ENCODE data around the gene YIF1B. TPM values are rescaled to one million over a fixed set of nuclear protein-coding genes. Genes with fewer than 3 reads are reported as not detected.

The YIF1B gene
- total and polyA plus RNA-seq, 7 experiments from 2014 or later = 26.1 to 84.7 (median 38.2) TPM

DNA sequence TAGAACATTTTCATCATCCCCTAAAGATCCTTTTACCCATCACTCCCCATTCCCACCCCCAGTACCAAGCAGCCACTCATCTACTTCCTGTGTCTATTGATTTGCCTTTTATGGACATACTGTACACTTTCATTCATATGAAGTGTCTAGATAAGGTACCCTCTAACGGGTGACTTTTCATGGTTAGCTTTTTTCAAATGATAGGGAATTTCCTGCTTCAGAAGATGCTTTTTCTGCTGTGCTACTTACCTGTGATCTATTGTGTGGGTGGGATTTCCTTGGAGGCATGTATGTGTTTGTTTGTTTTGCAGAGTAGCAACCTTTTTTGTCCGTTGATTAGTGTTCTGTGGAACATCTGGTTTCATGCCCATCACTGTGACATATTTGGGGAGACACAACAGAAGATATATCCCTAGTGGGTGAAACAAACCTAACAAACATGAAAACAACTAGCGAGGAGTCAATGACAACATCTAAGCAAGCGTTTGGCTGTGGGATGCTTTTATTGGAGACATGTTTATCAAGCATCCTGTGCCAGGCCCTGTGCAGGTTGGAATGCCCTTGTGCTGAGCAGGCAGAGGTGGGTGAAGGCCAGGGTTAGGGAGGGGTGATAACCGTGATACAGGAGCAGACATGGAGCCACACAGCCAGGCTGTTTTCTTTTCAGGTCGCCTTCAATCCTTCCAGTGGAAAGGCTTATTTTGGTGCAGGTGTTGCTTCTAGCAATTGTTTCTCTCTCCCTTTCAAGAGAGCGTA is 33.8 kb downstream of the YIF1B start:
- Histone ChIP-seq H3K9me3 (ENCODE audit: control insufficient read depth in 2 of 3, low read length in 3 of 3) (no peaks in the 10 kb centered on the region), H3K4me1 (ENCODE audit: control insufficient read depth in 2 of 2, insufficient read depth in 2 of 2, low read length in 2 of 2) (no peaks in the 10 kb centered on the region), H3K36me3 (ENCODE audit: control insufficient read depth in 2 of 3, insufficient read depth in 3 of 3, low read length in 3 of 3) (peaks cover 0 to 6% (median 0%) of the 10 kb centered on the region in 3 experiments), H3K27me3 (ENCODE audit: control insufficient read depth in 2 of 2, insufficient read depth in 2 of 2, low read length in 2 of 2) (no peaks in the 10 kb centered on the region), H3K4me3 (ENCODE audit: low read length) (no peak overlapping the region), H3K27ac (ENCODE audit: low read depth, low read length) (no peak overlapping the region)
- POLR2A ChIA-PET = no interaction called here
- CTCF ChIA-PET = interaction anchor here (0.6 to 1.5 kb wide), 2 partner anchors 38 to 92 kb away, joined by 3 to 4 read pairs; partner anchors contain the start of gene PSMD8
- H3K4me3 Mint-ChIP-seq = peak overlapping the region in 2 of 10 donors; percentile 18 to 37
- intact Hi-C loops (cut with micrococcal nuclease) = no loop called here
- no peaks in the 10 kb centered on the region for H3K27me3 Mint-ChIP-seq
- peaks cover 0 to 15% (median 3%) of the 10 kb centered on the region in 5 donors for H3K36me3 Mint-ChIP-seq
- peaks cover 7 to 24% (median 12%) of the 10 kb centered on the region in 7 donors for H3K4me1 Mint-ChIP-seq
- peak overlapping the region in 7 of 9 donors; percentile 1 to 86 (median 68) for H3K27ac Mint-ChIP-seq
- no peaks in the 10 kb centered on the region for H3K9me3 Mint-ChIP-seq
- DNase-seq (peak in 1 of 9 donors; percentile 13), ATAC-seq (peak; percentile 82)

DNA sequence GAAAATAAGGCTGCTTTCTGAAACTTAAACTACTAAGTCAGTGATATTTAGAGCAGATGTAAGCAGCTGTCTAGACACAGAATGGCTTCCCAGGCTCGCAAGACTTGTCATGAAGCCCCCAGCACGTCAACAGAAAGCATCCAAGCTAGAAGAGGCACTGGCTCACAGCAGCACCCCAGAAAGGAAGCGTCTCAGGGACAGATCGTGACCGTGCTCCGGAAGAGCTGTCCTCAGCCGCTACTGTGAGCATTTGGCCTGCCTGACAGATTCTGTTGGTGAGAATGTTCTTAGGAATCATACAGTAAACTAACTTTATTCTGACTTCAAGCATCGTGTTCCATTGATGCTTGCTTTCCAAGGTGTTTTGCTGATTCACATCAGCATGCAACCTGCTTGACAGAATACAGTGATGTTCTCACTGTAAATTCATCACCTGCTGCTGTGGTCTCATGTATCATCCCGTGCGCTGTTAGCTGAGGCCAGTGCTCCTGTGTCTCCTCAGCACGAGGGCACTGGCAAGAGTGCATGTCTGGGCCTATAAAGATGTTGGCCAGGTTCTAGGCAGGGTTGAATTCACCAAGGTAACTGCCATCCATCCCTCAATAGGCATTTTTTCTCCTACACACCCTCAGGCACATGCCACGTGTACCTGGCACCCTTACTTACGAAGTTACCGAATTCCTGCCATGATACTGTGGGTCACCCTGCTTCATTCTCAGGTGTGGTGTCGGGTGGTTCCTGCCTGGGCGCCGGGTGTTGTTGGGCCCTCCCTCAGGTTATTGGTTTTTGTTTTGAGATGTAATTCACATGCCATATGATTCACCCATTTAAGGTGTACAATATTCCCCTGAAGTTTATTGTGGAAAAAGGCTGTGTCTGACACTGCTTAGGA is 35.5 kb downstream of the YIF1B start:
- POLR2A ChIA-PET = interaction anchor here (0.6 kb wide), 1 partner anchor 379 kb away, joined by 3 read pairs; no protein-coding TSS in a partner anchor

DNA sequence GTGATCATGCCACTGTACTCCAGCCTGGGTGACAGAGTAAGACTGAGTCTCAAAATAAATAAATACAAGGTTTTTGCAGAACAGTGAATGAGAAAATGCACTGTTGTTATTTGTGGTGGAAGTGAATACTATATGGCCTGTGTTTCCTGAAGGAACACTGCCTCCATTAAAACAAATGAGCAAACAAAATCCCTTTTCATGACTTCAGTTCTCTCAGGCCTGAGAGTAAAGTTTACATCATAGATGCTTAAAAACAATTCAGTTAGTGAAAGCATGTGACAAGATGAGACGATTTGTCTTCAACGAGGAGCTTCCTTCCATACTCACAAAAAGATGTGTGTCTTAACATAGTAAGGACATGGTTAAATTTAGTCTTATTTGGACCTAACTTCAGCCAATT is 37.0 kb downstream of the YIF1B start:
- no peak for ATAC-seq
- Histone ChIP-seq H3K4me3 (ENCODE audit: low read length) (no peak overlapping the region), H3K4me1 (ENCODE audit: control insufficient read depth in 2 of 2, insufficient read depth in 2 of 2, low read length in 2 of 2) (no peaks in the 10 kb centered on the region), H3K9me3 (ENCODE audit: control insufficient read depth in 2 of 3, low read length in 3 of 3) (no peaks in the 10 kb centered on the region), H3K36me3 (ENCODE audit: control insufficient read depth in 2 of 3, insufficient read depth in 3 of 3, low read length in 3 of 3) (no peaks in the 10 kb centered on the region), H3K27me3 (ENCODE audit: control insufficient read depth in 2 of 2, insufficient read depth in 2 of 2, low read length in 2 of 2) (no peaks in the 10 kb centered on the region), H3K27ac (ENCODE audit: low read depth, low read length) (no peak overlapping the region)
- intact Hi-C loops (cut with micrococcal nuclease) = no loop called here
- Mint-ChIP-seq H3K27me3 (no peaks in the 10 kb centered on the region), H3K36me3 (peaks cover 0 to under 1% (median 0%) of the 10 kb centered on the region in 5 donors), H3K4me1 (peaks cover 8 to 21% (median 12%) of the 10 kb centered on the region in 7 donors), H3K4me3 (no peak overlapping the region), H3K27ac (no peak overlapping the region), H3K9me3 (no peaks in the 10 kb centered on the region)
- POLR2A ChIA-PET = no interaction called here
- DNase-seq = no peak
- CTCF ChIA-PET = no interaction called here

More for the DNA sequence above, 35.5 kb downstream of the YIF1B start:
- no peaks in the 10 kb centered on the region for H3K27me3 Mint-ChIP-seq
- no peaks in the 10 kb centered on the region for H3K27me3 ChIP-seq (ENCODE audit: control insufficient read depth in 2 of 2, insufficient read depth in 2 of 2, low read length in 2 of 2)
- no peak for DNase-seq
- H3K4me3 ChIP-seq (ENCODE audit: low read length) = no peak overlapping the region
- H3K27ac ChIP-seq (ENCODE audit: low read depth, low read length) = no peak overlapping the region
- H3K36me3 Mint-ChIP-seq = peaks cover 0 to 4% (median 0%) of the 10 kb centered on the region in 5 donors
- intact Hi-C loops (cut with micrococcal nuclease) = no loop called here
- H3K9me3 Mint-ChIP-seq = no peaks in the 10 kb centered on the region
- peak overlapping the region in 5 of 9 donors; percentile 10 to 49 (median 33) for H3K27ac Mint-ChIP-seq
- H3K9me3 ChIP-seq (ENCODE audit: control insufficient read depth in 2 of 3, low read length in 3 of 3) = no peaks in the 10 kb centered on the region
- peaks cover 0 to 5% (median 0%) of the 10 kb centered on the region in 3 experiments for H3K36me3 ChIP-seq (ENCODE audit: control insufficient read depth in 2 of 3, insufficient read depth in 3 of 3, low read length in 3 of 3)
- no peaks in the 10 kb centered on the region for H3K4me1 ChIP-seq (ENCODE audit: control insufficient read depth in 2 of 2, insufficient read depth in 2 of 2, low read length in 2 of 2)
- no peak overlapping the region for H3K4me3 Mint-ChIP-seq
- CTCF ChIA-PET = interaction anchor here (1.5 kb wide), 1 partner anchor 94 kb away, joined by 3 read pairs; the partner anchor contains the start of gene PSMD8
- H3K4me1 Mint-ChIP-seq = peaks cover 8 to 24% (median 12%) of the 10 kb centered on the region in 7 donors
- ATAC-seq = no peak

DNA sequence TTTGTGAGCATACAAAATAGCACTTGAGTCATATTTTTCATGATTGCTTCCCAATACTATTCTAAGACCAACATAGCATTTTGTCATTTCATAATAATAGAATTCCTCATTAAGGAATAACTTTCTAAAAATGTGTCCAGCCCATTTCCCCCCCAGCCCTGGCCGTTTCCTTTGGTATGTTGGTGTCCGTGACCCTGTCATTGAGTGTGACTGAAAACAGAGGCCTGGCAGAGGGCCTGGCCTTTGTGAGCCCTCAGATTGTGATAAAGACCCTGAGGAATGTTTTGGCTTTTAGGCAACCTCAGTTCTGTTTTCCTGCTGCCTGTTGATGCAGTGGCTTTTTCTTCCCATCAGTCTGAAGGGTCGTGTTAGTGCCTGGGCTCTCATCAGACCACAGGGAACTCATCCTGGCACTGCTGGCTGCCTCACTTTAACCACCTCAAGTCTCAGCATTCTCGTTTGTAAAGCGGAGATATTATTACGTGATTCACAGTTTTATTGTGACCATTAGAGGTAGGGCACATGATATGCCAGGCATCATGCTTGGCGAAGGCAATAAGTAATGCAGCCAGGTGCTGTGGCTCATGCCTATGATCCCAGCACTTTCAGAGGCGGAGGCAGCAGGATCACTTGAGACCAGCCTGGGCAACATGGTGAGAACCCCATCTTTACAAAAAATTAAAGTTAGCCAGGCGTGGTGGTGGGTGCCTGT is 37.6 kb downstream of the YIF1B start:
- Mint-ChIP-seq H3K9me3 (no peaks in the 10 kb centered on the region), H3K27me3 (no peaks in the 10 kb centered on the region), H3K4me3 (no peak overlapping the region), H3K4me1 (peaks cover 8 to 23% (median 13%) of the 10 kb centered on the region in 7 donors), H3K36me3 (peaks cover 0 to 5% (median 0%) of the 10 kb centered on the region in 5 donors), H3K27ac (no peak overlapping the region)
- intact Hi-C loops (cut with micrococcal nuclease) = no loop called here
- no peaks in the 10 kb centered on the region for H3K9me3 ChIP-seq (ENCODE audit: control insufficient read depth in 2 of 3, low read length in 3 of 3)
- DNase-seq (no peak), ATAC-seq (no peak)
- no peaks in the 10 kb centered on the region for H3K36me3 ChIP-seq (ENCODE audit: control insufficient read depth in 2 of 3, insufficient read depth in 3 of 3, low read length in 3 of 3)
- ChIA-PET POLR2A (no interaction called here), CTCF (no interaction called here)
- no peak overlapping the region for H3K4me3 ChIP-seq (ENCODE audit: low read length)
- H3K27ac ChIP-seq (ENCODE audit: low read depth, low read length) = no peak overlapping the region
- H3K4me1 ChIP-seq (ENCODE audit: control insufficient read depth in 2 of 2, insufficient read depth in 2 of 2, low read length in 2 of 2) = no peaks in the 10 kb centered on the region
- no peaks in the 10 kb centered on the region for H3K27me3 ChIP-seq (ENCODE audit: control insufficient read depth in 2 of 2, insufficient read depth in 2 of 2, low read length in 2 of 2)

DNA sequence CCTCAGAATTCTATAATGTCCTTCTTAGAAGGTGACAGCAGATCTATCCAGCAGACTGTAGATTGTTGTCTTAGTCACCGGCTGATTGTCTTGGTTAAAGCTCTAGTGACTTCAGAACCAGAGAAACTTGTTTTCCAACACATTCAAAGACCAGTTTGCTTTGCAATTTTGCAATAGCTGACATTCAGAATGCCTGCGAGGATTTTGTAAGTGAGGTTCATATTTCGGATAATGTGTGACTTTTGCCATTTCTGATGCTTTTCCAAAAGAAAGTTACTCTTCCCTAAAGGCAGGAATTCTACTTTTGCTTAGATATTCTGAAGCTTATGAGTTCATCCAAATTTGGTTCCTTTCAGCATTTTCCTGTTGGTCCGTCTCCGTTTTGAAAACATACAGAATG is 38.2 kb downstream of the YIF1B start:
- intact Hi-C loops (cut with micrococcal nuclease) = no loop called here
- Histone ChIP-seq H3K9me3 (ENCODE audit: control insufficient read depth in 2 of 3, low read length in 3 of 3) (no peaks in the 10 kb centered on the region), H3K36me3 (ENCODE audit: control insufficient read depth in 2 of 3, insufficient read depth in 3 of 3, low read length in 3 of 3) (no peaks in the 10 kb centered on the region), H3K4me3 (ENCODE audit: low read length) (no peak overlapping the region), H3K27me3 (ENCODE audit: control insufficient read depth in 2 of 2, insufficient read depth in 2 of 2, low read length in 2 of 2) (no peaks in the 10 kb centered on the region), H3K4me1 (ENCODE audit: control insufficient read depth in 2 of 2, insufficient read depth in 2 of 2, low read length in 2 of 2) (no peaks in the 10 kb centered on the region), H3K27ac (ENCODE audit: low read depth, low read length) (no peak overlapping the region)
- CTCF ChIA-PET = interaction anchor here (0.6 kb wide), 2 partner anchors 28 to 238 kb away, joined by 3 read pairs; no protein-coding TSS in a partner anchor
- Mint-ChIP-seq H3K4me3 (no peak overlapping the region), H3K36me3 (peaks cover 0 to 5% (median 0%) of the 10 kb centered on the region in 5 donors), H3K27me3 (no peaks in the 10 kb centered on the region), H3K9me3 (no peaks in the 10 kb centered on the region), H3K4me1 (peaks cover 8 to 21% (median 12%) of the 10 kb centered on the region in 7 donors), H3K27ac (no peak overlapping the region)
- DNase-seq (no peak), ATAC-seq (no peak)
- POLR2A ChIA-PET = no interaction called here

DNA sequence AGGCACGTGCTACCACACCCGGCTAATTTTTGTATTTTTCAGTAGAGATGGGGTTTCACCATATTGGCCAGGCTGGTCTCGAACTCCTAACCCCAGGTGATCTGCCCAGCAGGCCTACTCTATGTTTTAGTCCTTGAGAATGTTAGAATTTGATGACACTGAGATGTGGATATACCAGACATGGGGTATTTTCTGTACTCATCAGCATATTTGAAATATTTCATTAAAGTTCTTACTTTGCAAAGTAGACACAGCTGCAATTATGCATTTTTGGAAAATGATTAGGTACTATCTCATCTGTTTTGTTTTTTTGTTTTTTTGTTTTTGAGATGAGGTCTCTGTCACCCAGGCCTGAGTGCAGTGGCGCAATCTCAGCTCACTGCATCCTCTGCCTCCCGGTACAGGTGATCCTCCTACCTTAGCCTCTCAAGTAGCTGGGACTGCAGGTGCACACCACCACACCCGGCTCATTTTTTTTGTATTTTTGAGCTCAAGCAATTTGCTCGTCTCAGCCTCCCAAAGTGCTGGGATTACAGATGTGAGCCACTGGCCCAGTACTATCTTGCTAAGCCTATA is 38.7 kb downstream of the YIF1B start:
- no peaks in the 10 kb centered on the region for H3K36me3 ChIP-seq (ENCODE audit: control insufficient read depth in 2 of 3, insufficient read depth in 3 of 3, low read length in 3 of 3)
- Mint-ChIP-seq H3K4me3 (no peak overlapping the region), H3K36me3 (peaks cover 0 to 5% (median 0%) of the 10 kb centered on the region in 5 donors), H3K27ac (no peak overlapping the region), H3K27me3 (no peaks in the 10 kb centered on the region), H3K9me3 (no peaks in the 10 kb centered on the region), H3K4me1 (peaks cover 6 to 16% (median 10%) of the 10 kb centered on the region in 7 donors)
- intact Hi-C loops (cut with micrococcal nuclease) = no loop called here
- POLR2A ChIA-PET = no interaction called here
- no peaks in the 10 kb centered on the region for H3K9me3 ChIP-seq (ENCODE audit: control insufficient read depth in 2 of 3, low read length in 3 of 3)
- H3K4me3 ChIP-seq (ENCODE audit: low read length) = no peak overlapping the region
- CTCF ChIA-PET = interaction anchor here (0.6 kb wide), 2 partner anchors 29 to 238 kb away, joined by 3 read pairs; no protein-coding TSS in a partner anchor
- no peak overlapping the region for H3K27ac ChIP-seq (ENCODE audit: low read depth, low read length)
- ATAC-seq (no peak), DNase-seq (no peak)
- no peaks in the 10 kb centered on the region for H3K27me3 ChIP-seq (ENCODE audit: control insufficient read depth in 2 of 2, insufficient read depth in 2 of 2, low read length in 2 of 2)
- H3K4me1 ChIP-seq (ENCODE audit: control insufficient read depth in 2 of 2, insufficient read depth in 2 of 2, low read length in 2 of 2) = no peaks in the 10 kb centered on the region
